ENCODE data around the gene FKBP8.

- no peak for TF ChIP-seq CTCF (IDR thresholded peaks at IDR 0.05; ENCODE audit: poor library complexity)
- no peak for TF ChIP-seq EZH2phosphoT487 (IDR thresholded peaks at IDR 0.05; ENCODE audit: low read depth, severe bottlenecking, unreplicated experiment)
Measured at GRCh38 chr19:18557411-18558201, 14.2 kb upstream of the FKBP8 start, which contains the start of gene KXD1.
